AML-193 (cell line): Measurements from ENCODE around the gene ZNF492.
"Not testable (repeated sequence)": the region's sequence is repeated elsewhere in the genome, so short reads cannot be mapped to it uniquely, and the experiment has no call there.

Source experiments
- DNase-seq, 2 experiments: peaks; one replicate each; lab custom pipeline; 2025; lab: John Stamatoyannopoulos, UW

Gene ZNF492

GRCh38 chr19:22617181-22617580 is 16.9 kb upstream of the ZNF492 start:
- not testable (repeated sequence) for DNase-seq

GRCh38 chr19:22617614-22618320 is 16.4 kb upstream of the ZNF492 start:
- no peak for DNase-seq

GRCh38 chr19:22619371-22619770 is 14.8 kb upstream of the ZNF492 start:
- no peak for DNase-seq

GRCh38 chr19:22619932-22620331 is 14.2 kb upstream of the ZNF492 start:
- DNase-seq, result no peak

- no peak for DNase-seq
These were observed 13.7 kb upstream of the ZNF492 start for GRCh38 chr19:22620401-22620800.

GRCh38 chr19:22620912-22621311 is 13.2 kb upstream of the ZNF492 start:
- DNase-seq, result no peak

GRCh38 chr19:22622020-22622419 is 12.1 kb upstream of the ZNF492 start:
- DNase-seq, result no peak

GRCh38 chr19:22622901-22623840 is 11.0 kb upstream of the ZNF492 start:
- no peak for DNase-seq

- no peak for DNase-seq
These were observed 10.3 kb upstream of the ZNF492 start for GRCh38 chr19:22623841-22624221.

- no peak for DNase-seq
These were observed 8.7 kb upstream of the ZNF492 start for GRCh38 chr19:22625266-22626035.

GRCh38 chr19:22627526-22627925 is 6.6 kb upstream of the ZNF492 start:
- no peak for DNase-seq

- no peak for DNase-seq
These were observed 5.7 kb upstream of the ZNF492 start for GRCh38 chr19:22628401-22628800.

GRCh38 chr19:22634450-22634827 is 315 bp downstream of the ZNF492 start:
- no peak for DNase-seq

- DNase-seq, result not testable (repeated sequence)
These were observed 51.4 kb downstream of the ZNF492 start for GRCh38 chr19:22685493-22685892.

GRCh38 chr19:22702661-22703060 is 68.5 kb downstream of the ZNF492 start:
- DNase-seq, result not testable (repeated sequence)

GRCh38 chr19:22703096-22703495 is 69.0 kb downstream of the ZNF492 start:
- DNase-seq, result not testable (repeated sequence)

- no peak for DNase-seq
These were observed 74.9 kb downstream of the ZNF492 start for GRCh38 chr19:22708983-22709382.
